ENCODE data around the gene ZFYVE28.

DNA sequence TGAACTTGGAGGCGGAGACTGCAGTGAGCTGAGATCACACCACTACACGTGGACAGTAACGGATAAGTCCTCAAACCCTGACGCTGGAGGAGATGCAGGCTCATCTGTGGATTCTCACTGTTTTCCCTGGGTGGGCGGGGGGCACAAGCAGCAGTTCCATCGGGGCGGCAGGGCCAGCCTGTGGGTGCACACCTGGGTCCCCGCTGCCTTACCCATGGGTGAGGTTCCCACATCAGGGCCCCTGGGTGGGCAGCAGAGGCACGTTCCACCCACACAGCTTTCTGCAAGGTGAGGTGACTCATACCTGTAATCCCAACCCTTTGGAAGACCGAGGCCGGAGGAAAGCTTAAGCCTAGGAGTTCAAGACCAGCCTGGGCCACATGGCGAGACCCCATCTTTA, 100.0 kb downstream of the ZFYVE28 start:
- TF ChIP-seq, protein P1, sequence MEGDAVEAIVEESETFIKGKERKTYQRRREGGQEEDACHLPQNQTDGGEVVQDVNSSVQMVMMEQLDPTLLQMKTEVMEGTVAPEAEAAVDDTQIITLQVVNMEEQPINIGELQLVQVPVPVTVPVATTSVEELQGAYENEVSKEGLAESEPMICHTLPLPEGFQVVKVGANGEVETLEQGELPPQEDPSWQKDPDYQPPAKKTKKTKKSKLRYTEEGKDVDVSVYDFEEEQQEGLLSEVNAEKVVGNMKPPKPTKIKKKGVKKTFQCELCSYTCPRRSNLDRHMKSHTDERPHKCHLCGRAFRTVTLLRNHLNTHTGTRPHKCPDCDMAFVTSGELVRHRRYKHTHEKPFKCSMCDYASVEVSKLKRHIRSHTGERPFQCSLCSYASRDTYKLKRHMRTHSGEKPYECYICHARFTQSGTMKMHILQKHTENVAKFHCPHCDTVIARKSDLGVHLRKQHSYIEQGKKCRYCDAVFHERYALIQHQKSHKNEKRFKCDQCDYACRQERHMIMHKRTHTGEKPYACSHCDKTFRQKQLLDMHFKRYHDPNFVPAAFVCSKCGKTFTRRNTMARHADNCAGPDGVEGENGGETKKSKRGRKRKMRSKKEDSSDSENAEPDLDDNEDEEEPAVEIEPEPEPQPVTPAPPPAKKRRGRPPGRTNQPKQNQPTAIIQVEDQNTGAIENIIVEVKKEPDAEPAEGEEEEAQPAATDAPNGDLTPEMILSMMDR (IDR thresholded peaks at IDR 0.05; ENCODE audit: low read depth, low read length, poor library complexity, severe bottlenecking), result no peak
- no peak for TF ChIP-seq EZH2phosphoT487 (IDR thresholded peaks at IDR 0.05; ENCODE audit: borderline replicate concordance, low read length)
